HG03108 (cell line): Measurements from ENCODE around the gene PTGES2.
"Not testable (repeated sequence)": the region's sequence is repeated elsewhere in the genome, so short reads cannot be mapped to it uniquely, and the experiment has no call there.

Experiments
- ATAC-seq: cut with Tn5 transposase; IDR thresholded peaks from one replicate; pipeline ENCODE4 v1.9.1; 2021; ENCODE audit warnings: moderate library complexity; ENCODE audit not compliant: unreplicated experiment

PTGES2 gene

DNA sequence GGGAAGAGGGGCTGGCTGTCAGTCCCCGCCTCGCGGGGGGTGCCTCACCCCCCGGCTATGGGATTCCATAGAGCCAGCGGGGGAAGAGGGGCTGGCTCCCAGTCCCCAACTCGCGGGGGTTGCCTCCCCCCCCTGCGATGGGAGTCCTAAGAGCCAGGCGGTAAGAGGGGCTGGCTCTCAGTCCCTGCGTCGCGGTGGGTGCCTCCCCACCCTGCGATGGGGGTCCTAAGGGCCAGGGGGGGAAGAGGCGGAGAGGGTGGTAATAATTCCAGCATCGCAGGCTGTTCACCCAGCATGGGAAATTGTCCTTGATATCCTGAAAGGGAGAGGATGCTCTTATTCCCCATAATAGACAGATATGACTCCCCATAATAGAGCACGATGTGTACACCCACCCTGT lies 12.1 kb upstream of the PTGES2 start:
- no peak for ATAC-seq

DNA sequence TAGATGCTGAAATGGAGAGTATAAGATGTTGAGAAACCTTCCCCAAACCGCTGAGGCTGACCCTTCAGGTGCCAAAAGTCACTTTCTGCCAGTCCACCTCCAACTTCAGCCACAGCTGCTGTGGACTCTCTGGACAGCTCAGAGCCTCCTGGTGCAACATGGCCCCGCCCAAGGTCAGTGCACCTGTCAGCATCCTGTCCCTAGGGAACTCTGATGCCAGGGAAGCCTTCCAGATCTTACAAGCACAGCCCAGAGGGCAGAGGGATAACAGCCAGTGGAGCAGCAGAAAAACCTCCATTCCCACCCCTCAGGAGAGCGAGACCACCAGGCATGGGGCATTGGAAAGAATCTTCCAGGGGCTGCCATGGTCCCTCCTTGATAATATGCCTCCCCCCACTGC lies 10.5 kb upstream of the PTGES2 start:
- no peak for ATAC-seq

DNA sequence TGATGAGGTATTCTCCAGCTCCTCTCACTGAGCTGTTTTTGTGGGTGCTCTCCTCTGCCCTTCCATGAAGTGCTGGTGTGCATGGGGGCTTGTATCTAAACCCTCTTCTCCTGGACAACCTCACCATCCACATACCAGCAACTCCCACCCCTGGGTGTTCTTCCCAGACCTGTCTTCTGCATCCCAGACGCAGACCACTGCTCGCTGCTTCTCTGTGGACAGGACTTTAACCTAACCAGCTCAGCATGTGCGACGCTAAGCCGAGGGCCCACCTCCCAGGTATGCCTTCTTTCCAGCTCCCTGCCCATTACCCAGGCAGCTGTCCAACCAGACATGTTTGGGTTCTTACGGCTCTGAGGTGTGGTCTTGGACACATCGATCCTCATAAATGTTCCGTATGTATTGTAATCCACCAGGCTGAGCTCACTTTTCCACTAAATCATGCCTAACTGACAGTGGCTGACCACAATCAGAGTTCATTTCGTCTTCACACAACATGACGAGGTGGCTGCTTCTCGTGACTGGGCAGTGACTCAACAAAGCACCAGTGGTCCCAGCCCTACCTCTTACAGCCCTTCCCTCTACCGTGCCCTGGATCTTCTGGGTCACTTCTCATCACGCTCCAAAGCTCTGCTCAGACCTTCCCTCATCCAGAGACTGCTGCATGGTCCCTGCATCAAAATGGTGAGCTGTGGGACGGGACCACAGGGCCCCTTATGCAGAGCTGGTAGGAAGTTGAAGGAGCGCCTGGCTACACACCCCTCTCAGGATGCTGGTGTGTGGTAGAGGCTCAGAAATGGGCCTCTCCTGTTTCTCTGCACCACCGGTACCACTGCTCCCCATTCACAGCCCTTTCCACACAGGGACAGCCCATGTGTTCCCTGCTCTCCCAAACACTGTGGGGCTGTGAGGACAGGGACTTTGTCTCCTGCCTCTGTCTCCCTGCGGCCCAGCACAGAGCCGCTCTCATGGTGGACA lies 9.6 kb upstream of the PTGES2 start:
- no peak for ATAC-seq

- not testable (repeated sequence) for ATAC-seq
Measured at GRCh38 chr9:128135561-128135960, 8.0 kb upstream of the PTGES2 start.

GRCh38 chr9:128132139-128132538 lies 4.6 kb upstream of the PTGES2 start:
- ATAC-seq = not testable (repeated sequence)

- ATAC-seq = not testable (repeated sequence)
Measured at GRCh38 chr9:128131346-128131745, 3.8 kb upstream of the PTGES2 start.

DNA sequence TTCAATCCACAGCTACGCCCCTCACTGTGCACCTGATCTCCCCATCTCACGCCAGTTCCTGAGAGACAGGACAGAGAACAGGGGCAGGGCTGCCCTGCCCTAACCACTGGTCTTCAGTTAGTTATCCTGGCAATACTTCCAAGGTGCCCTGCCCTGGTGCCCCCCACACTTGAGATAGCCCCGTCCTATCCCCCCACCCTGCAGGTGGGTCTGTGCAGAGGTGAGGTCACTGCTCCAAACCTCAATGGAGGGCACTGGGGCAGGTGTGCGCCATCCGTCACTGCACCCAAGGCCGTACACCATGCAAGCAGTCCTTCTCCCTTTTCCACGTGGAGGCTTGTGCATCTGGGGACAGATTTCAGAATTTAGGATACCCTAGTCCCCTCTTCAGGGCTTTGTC lies 3.1 kb upstream of the PTGES2 start:
- not testable (repeated sequence) for ATAC-seq

GRCh38 chr9:128129976-128130590 lies 2.6 kb upstream of the PTGES2 start:
- ATAC-seq = not testable (repeated sequence)

GRCh38 chr9:128128836-128129590 lies 1.5 kb upstream of the PTGES2 start:
- ATAC-seq = no peak

GRCh38 chr9:128127990-128128835 lies 684 bp upstream of the PTGES2 start:
- peak; percentile 55 for ATAC-seq

DNA sequence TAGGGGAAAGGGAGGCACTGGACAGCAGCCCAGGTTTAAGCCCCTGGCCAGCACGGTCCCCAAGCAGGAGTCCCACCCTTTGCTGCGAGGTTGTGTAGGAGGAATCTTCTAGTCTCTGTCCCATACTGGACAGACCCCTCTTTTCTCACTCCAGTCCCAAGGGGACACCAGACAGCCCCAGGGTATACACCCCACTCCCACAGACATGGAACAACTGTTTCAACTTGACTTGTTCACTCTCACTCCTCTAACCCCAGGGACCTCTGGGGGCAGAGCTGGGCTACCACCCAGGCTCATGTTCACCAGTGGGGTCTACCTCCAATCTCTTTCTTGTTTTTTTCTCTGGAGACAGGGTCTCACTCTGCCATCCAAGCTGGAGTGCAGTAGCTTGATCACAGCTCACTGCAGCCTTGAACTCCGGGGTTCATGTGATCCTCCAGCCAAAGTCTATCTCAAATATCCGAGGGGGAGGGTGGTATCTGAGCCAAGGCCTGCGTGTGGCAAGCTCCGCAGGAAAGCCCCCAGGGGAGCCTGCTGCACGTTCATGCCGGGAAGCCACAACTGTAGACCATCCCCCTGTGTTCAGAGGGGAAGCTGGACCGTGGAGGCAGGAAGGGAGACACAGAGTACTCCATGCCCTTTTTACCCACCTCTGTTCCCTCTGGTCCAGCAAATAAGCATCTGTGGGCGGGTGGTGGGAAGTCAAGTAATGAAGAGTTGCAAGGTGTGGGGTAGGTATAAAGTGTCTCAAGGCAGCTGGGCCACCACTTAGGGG lies 1.8 kb downstream of the PTGES2 start:
- ATAC-seq = no peak

DNA sequence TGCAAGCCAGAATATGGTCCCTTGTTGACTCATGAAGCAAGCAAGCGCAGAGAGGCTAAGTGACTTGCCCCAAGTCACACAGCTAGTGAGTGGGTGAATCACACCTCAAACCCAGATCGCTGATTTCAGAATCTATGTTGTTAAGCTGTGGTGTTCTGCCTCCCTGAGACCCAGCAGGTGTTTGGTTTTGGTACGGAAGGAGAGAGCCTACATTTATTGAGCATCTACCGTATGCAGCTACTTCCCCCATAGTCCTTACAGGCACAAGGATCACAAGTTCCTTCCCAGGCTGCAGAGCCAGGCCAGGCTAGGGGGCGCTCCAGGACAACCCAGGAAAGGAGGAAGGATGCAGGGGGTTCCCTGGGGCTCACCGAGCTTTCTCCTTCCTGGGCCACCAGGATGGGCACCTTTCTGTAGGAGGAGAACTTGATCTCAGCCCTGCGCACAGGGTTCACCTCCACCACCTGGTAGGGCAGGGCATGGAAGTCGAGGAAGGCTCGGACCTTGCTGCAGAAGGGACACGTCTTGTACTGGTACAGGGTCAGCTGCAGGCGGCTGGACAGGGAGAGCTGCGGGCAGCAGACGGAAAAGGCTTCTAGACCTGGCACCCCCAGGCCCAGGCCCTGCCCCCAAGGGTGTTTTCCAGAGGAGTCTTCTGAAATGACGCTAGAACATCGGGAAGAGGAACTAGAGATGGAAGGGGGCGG lies 2.5 kb downstream of the PTGES2 start:
- no peak for ATAC-seq

- no peak for ATAC-seq
Measured at GRCh38 chr9:128124451-128124850, 3.1 kb downstream of the PTGES2 start.

DNA sequence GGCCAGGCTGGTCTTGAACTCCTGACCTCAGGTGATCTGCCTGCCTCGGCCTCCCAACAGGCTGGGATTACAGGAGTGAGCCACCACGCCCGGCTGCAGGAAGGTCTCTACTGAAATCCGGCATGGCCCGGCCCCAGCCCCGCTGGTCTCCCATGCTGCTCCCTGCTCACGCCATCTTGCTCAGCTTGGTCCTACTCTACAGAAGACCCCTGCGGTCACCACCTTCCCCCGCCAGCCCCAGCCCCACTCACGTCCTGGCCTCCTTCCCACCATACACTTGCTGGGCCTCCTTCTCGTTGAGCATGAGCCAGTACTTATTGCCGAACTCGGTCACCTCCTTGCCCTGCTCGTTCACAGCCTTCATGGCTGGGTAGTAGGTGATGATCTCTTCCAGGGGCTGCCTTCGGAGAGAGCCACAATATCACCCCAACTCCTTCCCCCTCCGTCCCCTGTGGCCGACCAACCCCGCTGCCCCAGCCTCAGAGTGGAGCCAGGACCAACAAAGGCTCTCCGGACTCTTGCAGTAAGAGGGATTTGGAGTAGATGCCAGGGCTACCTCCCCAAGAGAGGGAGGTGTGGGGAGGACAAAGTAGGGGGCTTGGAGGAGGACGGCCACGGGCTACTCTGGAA lies 4.0 kb downstream of the PTGES2 start:
- ATAC-seq = no peak

DNA sequence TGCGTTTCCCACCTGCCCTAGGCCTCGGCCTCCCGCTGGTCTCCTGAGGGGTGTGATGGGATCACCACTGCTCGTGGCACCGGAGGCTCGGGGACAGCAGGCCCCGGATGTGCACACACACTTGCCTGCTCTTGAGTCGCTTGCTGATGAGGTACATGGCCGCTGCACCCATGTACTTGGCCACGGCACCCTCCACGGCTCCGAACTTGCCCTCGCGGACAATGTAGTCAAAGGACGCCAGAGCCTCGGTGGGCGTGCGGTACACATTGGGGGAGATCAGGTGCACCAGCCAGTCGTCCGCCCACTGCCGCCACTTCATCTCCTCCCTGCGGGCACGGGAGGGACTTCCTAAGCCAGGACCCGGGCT lies 4.7 kb downstream of the PTGES2 start:
- no peak for ATAC-seq

GRCh38 chr9:128121924-128122808 lies 5.4 kb downstream of the PTGES2 start:
- no peak for ATAC-seq

DNA sequence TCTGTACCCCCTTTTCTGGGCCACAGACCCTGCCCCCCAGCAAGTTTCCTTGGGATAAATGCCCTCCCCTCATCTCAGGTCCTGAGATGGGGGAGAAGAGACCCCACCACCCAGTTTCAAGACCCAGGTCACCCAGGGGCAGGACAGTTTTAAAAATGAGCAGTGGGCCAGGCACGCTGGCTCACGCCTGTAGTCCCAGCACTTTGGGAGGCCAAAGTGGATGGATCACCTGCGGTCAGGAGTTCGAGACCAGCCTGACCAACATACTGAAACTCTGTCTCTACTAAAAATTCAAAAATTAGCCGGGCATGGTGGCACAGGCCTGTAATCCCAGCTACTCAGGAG lies 6.1 kb downstream of the PTGES2 start:
- ATAC-seq = no peak
